RWPE1 (cell line): ENCODE data around the gene EOLA1.
A peak's percentile ranks its signal among the peaks of the same experiment; 100 is the strongest.

Experiments
- CTCF ChIA-PET: fragments of 350-600 bp; sonication (Branson Sonifier 250); formaldehyde crosslinking; extraction: SDS; loops from one replicate; lab custom pipeline; 2021; lab: Yijun Ruan, JAX
- POLR2A ChIA-PET: fragments of 400-600 bp; formaldehyde crosslinking; extraction: SDS; loops from one replicate; lab custom pipeline; 2020; ENCODE audit warnings: antibody characterized with exemption; ENCODE audit not compliant: low non-redundant PET; lab: Yijun Ruan, JAX
- DNase-seq: peaks from one replicate; pipeline ENCODE4 v3.0.0; 2012; ENCODE audit warnings: low spot score
- H3K27ac ChIP-seq: fragments of 450-650 bp; 2 replicates; pipeline ENCODE4 v1.5.1; 2017
- TF ChIP-seq, protein P1 (sequence below): fragments of 450-650 bp; conservative IDR thresholded peaks from 2 replicates; pipeline ENCODE4 v1.5.1; 2017; ENCODE audit warnings: low read depth, mild to moderate bottlenecking

EOLA1 gene

DNA sequence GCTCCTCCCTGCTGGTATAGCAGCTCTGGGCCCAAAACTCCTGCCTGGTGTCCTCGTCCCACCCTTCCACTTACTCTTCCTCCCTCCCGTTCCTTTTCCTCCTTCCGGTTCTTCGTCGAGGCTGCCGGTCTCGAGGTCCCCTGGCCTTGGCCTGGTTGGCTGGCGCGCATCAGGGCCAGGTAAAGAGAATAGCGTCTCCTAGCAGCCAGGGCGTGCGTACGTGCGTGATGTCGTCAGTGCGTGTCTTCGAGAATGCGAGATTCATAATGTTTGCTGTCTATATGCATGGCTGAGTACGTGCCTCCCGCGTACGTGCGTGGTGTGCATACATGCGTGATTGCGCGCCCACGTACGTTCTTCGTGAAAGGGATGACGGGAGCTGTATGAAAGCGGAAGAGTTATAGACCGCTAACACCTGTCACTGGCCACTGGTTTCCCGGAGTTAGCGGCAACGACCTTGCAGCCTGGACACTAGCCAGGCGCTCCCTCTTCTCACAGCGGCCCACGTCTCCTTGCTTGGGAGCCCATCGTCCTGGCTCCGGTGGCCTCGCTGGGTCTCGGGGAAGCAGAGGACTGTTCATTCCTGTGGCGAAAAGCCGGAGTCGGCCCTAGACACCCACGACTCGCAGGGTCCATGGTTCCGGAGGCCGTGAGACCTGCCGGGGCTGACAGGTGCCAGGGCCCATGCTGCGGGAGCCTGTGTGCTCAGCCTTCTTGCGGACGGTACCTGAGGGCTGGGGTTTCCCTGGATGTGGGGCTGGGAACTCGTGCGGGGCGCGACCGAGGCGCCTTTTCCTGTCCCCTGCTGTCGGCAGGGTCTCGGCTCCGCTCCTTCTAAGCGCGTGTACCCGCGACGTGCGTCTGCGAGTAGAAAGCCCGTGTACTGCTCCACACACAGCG lies at the start of gene EOLA1:
EOLA1 (plus strand) TSS at position 392 of the 900 bp plus-strand sequence. CDS start 4,619 bp downstream, outside the sequence.
- TF ChIP-seq, protein P1, sequence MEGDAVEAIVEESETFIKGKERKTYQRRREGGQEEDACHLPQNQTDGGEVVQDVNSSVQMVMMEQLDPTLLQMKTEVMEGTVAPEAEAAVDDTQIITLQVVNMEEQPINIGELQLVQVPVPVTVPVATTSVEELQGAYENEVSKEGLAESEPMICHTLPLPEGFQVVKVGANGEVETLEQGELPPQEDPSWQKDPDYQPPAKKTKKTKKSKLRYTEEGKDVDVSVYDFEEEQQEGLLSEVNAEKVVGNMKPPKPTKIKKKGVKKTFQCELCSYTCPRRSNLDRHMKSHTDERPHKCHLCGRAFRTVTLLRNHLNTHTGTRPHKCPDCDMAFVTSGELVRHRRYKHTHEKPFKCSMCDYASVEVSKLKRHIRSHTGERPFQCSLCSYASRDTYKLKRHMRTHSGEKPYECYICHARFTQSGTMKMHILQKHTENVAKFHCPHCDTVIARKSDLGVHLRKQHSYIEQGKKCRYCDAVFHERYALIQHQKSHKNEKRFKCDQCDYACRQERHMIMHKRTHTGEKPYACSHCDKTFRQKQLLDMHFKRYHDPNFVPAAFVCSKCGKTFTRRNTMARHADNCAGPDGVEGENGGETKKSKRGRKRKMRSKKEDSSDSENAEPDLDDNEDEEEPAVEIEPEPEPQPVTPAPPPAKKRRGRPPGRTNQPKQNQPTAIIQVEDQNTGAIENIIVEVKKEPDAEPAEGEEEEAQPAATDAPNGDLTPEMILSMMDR: no peak
- ChIA-PET POLR2A (no interaction called here), CTCF (no interaction called here)
- H3K27ac ChIP-seq: peak within 1 kb of the TSS; percentile 89
- no peak for DNase-seq

DNA sequence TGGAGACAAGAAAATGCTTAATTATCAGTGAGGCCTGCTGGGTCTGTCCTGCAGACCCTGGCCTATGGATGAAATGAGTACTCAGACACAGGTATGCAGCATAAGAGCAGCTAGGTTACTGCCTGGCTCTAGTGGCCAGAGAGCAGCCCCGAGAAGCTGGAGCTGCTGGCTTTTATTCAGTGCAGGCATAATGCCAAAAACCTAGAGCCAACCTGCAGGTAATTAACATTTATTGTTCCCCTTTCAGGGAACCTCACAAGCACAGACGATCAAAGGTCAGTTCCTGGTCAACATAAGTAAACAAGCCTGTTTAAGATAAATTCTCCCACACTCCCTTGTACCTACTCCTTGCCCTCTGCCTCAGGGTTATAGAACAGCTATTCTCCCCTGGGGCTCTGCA lies 49.0 kb upstream of the EOLA1 start:
- TF ChIP-seq, protein P1: no peak
- CTCF ChIA-PET: no interaction called here
- no peak for DNase-seq
- POLR2A ChIA-PET: no interaction called here
- no peak overlapping the region for H3K27ac ChIP-seq

DNA sequence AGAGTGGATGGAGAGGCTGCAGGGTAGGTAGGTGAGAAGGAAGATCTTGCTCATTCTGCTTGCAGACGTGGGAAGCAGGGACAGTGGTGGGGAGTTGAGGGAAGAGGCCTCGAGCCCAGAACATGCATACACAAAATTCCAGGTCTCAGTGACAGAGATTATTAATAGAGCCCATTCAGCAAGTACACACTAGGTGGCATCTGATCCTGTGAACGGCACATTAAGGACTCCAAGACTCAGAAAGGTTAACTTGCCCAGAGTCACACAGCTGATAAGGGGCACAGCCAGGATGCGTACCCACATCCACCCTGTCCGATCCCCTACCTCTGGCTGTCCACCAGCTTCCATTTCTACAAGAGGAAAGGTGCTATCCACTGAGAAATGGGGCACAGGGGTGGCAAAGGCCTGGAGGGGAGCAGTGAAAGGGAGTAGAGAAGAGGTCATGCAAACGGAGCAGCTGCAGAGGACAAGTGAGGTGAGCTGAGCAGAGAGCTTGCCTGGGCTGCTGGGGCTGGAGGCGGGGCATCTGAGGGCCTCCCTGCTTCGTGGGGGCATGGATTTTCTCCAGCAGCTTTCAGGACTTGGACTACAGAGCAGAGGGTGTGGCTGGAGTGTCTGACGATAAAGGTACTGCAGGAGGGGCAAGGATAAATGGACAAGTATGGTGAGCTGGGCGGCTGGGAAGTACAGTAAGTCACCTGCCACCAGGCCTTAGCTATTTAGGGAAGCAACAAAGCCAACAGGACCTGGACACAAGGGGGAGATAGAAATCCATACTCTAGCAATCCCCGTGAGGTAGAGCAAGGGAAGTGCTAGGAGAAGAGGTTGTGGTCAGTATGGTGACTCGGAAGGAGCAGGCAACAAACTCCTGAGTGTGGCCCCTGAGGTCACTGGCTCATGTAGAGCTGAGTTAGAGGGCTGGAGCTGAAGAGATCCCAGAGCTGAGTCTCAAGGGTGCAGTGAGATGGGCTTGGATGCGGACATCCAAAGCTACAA lies 46.9 kb upstream of the EOLA1 start:
- no peak for DNase-seq
- TF ChIP-seq, protein P1: no peak
- H3K27ac ChIP-seq: no peak overlapping the region
- ChIA-PET CTCF (no interaction called here), POLR2A (no interaction called here)

DNA sequence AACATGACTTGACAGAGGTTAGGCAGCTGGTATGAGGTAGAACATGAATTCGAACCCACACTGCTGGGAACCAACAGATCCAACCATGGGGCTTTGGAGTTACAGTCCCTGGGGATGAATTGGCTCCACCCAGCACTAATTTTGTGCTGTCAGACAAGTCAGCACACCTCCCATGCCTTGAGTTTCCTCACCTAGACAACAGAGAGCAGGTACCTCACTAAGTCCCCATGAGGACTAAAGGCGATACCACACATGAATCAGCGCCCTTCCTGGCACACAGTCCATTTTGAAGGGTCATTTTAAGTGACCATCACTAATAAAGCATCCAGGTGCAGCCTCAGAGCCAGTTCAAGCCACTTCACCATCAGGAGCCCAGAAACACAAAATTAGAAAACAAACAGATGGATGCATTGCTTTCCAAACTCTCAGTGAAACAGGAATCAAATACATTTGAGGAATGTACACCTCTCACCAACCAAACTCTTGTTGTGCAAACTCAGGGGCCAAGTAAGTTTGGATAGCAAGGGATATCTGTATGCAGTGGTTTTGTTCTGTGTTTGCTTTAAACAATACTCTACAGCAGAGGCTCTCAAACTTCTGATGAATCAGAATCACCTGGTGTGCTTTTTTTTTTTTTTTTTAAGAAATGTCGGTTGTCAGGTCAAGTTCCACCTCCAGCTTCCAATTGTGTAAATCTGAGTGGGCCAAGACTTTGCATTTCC lies 45.8 kb upstream of the EOLA1 start:
- no peak overlapping the region for H3K27ac ChIP-seq
- POLR2A ChIA-PET: no interaction called here
- TF ChIP-seq, protein P1: no peak
- no peak for DNase-seq
- CTCF ChIA-PET: interaction anchor here (0.7 kb wide), 1 partner anchor 114 kb away, joined by 3 read pairs; no protein-coding TSS in a partner anchor

DNA sequence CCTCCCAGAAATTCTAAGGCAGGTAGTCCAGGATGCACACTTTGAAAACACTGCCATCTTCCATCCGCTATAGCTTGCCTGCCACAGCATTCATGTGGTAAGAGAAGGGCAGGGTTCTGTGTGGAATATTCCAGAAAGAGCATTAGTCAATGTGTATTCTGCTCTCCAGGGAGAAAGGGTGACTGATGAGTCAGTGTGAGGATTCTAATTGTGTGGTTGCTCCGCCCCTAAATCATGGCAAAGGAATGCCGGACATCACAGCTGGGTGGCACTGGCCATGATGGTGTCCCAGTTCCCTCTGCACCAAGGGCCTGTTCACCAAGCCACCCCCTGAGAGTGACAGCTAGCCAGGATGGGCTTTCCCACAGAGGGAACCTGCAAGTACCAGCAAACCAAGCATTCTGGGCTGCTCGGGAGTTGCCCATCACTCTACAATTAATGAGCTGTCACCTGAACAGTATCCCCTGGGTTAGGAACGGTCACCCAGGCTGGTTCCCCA lies 45.2 kb upstream of the EOLA1 start:
- peak; percentile 83 for DNase-seq
- TF ChIP-seq, protein P1: no peak
- ChIA-PET CTCF (interaction anchor here (0.7 kb wide), 2 partner anchors 75 to 114 kb away, joined by 3 read pairs; no protein-coding TSS in a partner anchor), POLR2A (no interaction called here)
- peak overlapping the region; percentile 30; the same call in 1 of the 2 replicates for H3K27ac ChIP-seq
